K562 (cell line): ENCODE results near the gene TRAPPC12. TPM values are rescaled to one million over a fixed set of nuclear protein-coding genes. Genes with fewer than 3 reads are reported as not detected.
A peak's percentile ranks its signal among the peaks of the same experiment; 100 is the strongest.

Experiments used
- ATAC-seq: fragments of 200-7000 bp; cut with Tn5 transposase; 3 replicates; pipeline ENCODE4 v1.9.1; 2020; ENCODE audit warnings: moderate library complexity
- BruUV-seq: library from RNA; stranded (reverse); fragments of 400-500 nt; replicated peaks from 2 replicates; lab custom pipeline; 2021; lab: Mats Ljungman, UMichigan
- CTCF ChIA-PET: fragments of 300-600 bp; formaldehyde crosslinking; extraction: SDS; loops from one replicate; lab custom pipeline; 2021; ENCODE audit warnings: low intra/inter-chr PET ratio; lab: Yijun Ruan, JAX
- POLR2A ChIA-PET: fragments of 300-600, 350-650 bp; sonication (Branson Sonifier 250); formaldehyde crosslinking; extraction: SDS; loops from one replicate; lab custom pipeline; 2021; ENCODE audit warnings: antibody characterized with exemption, inconsistent platforms; lab: Yijun Ruan, JAX
- DNase-seq, 4 experiments: peaks; one replicate each; pipeline versions ENCODE4 v3.0.0 to v3.0.0-alpha.2; 2011 to 2018; ENCODE audit warnings: low spot score in 3 of 4, mixed read lengths in 3 of 4; ENCODE audit errors: extremely low read depth in 1 of 4
- FAIRE-seq: peaks from 2 replicates; lab custom pipeline; 2011; peaks lifted over from hg19 to GRCh38; lab: Jason Lieb, UNC
- H2AFZ ChIP-seq: 2 replicates; pipeline ENCODE4 v1.6.0; 2011; ENCODE audit warnings: low read depth, low read length, control low read depth, inconsistent platforms
- H3K27ac ChIP-seq: fragments of 200-600 bp; 3 replicates; pipeline ENCODE4 v1.8.0; 2011; ENCODE audit warnings: low read depth, mild to moderate bottlenecking, control low read depth, inconsistent platforms, low read length, moderate library complexity, mixed read lengths; ENCODE audit errors: extremely low read depth
- H3K27me3 ChIP-seq, 2 experiments: fragments of 300-600 bp in 1 of 2; 2 replicates in 1 of 2; 3 replicates in 1 of 2; pipeline versions ENCODE4 v1.6.0 to v1.8.0; 2011; ENCODE audit warnings: inconsistent platforms in 2 of 2, low read length in 2 of 2, mild to moderate bottlenecking in 1 of 2, mixed read lengths in 1 of 2, moderate library complexity in 1 of 2; ENCODE audit not compliant: control insufficient read depth in 2 of 2, insufficient read depth in 2 of 2
- H3K36me3 ChIP-seq: fragments of 300-600 bp; 3 replicates; pipeline ENCODE4 v1.8.0; 2011; ENCODE audit warnings: mild to moderate bottlenecking, low read length, inconsistent platforms; ENCODE audit not compliant: control insufficient read depth, insufficient read depth
- H3K4me1 ChIP-seq, 2 experiments: fragments of 200-600 bp in 1 of 2; replicated peaks in 1 of 2; 2 replicates in 1 of 2; 3 replicates in 1 of 2; pipeline versions ENCODE4 v1.5.1 to v1.8.0; 2011; ENCODE audit warnings: inconsistent platforms in 2 of 2, low read length in 2 of 2, mild to moderate bottlenecking in 1 of 2, mixed read lengths in 1 of 2, moderate library complexity in 1 of 2; ENCODE audit not compliant: control insufficient read depth in 2 of 2, insufficient read depth in 2 of 2
- H3K4me2 ChIP-seq: 2 replicates; pipeline ENCODE4 v1.6.1; 2011; ENCODE audit warnings: low read length, control low read depth, inconsistent platforms, mixed read lengths; ENCODE audit not compliant: insufficient read depth
- H3K4me3 ChIP-seq: fragments of 200-600 bp; sonication (generic), shearing (Covaris generic); 2 replicates; pipeline ENCODE4 v1.5.1; 2016; ENCODE audit warnings: control low read depth, inconsistent platforms
- H3K79me2 ChIP-seq: fragments of 200-600 bp; 3 replicates; pipeline ENCODE4 v1.8.0; 2011; ENCODE audit warnings: low read length, inconsistent platforms; ENCODE audit not compliant: control insufficient read depth, insufficient read depth
- H3K9ac ChIP-seq, 2 experiments: 2 replicates each; pipeline versions ENCODE4 v1.6.0 to v1.6.1; 2011; ENCODE audit warnings: low read depth in 2 of 2, low read length in 2 of 2, control low read depth in 1 of 2, inconsistent platforms in 1 of 2, mild to moderate bottlenecking in 1 of 2, mixed read lengths in 1 of 2; ENCODE audit not compliant: insufficient read depth in 1 of 2
- H3K9me1 ChIP-seq: one replicate; pipeline ENCODE4 v1.6.0; 2011; ENCODE audit warnings: inconsistent platforms, mild to moderate bottlenecking, low read length, moderate library complexity; ENCODE audit not compliant: control insufficient read depth, insufficient read depth
- H3K9me3 ChIP-seq: replicated peaks from 2 replicates; pipeline ENCODE4 v1.5.1; 2011; ENCODE audit warnings: low read depth, low read length, inconsistent platforms; ENCODE audit not compliant: control insufficient read depth, insufficient read depth
- H4K20me1 ChIP-seq: replicated peaks from 2 replicates; pipeline ENCODE4 v1.6.1; 2011; ENCODE audit warnings: low read length, inconsistent platforms, mixed read lengths; ENCODE audit not compliant: control insufficient read depth, insufficient read depth
- CCAR2 ChIP-seq: fragments of 200-400 bp; formaldehyde crosslinking; IDR thresholded peaks from 2 replicates; pipeline ENCODE4 v1.6.1; 2017; ENCODE audit warnings: mild to moderate bottlenecking, low read depth, low read length
- CREB1 ChIP-seq, 2 experiments: sonication (generic) in 1 of 2; formaldehyde crosslinking in 1 of 2; IDR thresholded peaks; 2 replicates each; pipeline versions ENCODE4 v1.6.1 to v1.8.0; 2012 to 2022; ENCODE audit warnings: inconsistent platforms in 1 of 2, mild to moderate bottlenecking in 1 of 2, missing genetic modification reagents in 1 of 2, moderate library complexity in 1 of 2
- DMBX1 ChIP-seq: fragments of 250-450 bp; sonication (Bioruptor Pico); IDR thresholded peaks from 2 replicates; pipeline ENCODE4 v1.8.0; 2022; ENCODE audit warnings: inconsistent platforms, mild to moderate bottlenecking, moderate library complexity, borderline replicate concordance
- HMGN3 ChIP-seq: IDR thresholded peaks from 2 replicates; pipeline ENCODE4 v1.6.1; 2011; ENCODE audit warnings: borderline replicate concordance, low read depth, mild to moderate bottlenecking, mixed read lengths, low read length; ENCODE audit not compliant: insufficient read length; ENCODE audit errors: extremely low read depth
- MEIS2 ChIP-seq: fragments of 450-650 bp; IDR thresholded peaks from 2 replicates; pipeline ENCODE4 v1.6.1; 2014; ENCODE audit warnings: mild to moderate bottlenecking; ENCODE audit not compliant: partially characterized antibody
- MTA3 ChIP-seq: fragments of 450-650 bp; formaldehyde crosslinking; IDR thresholded peaks from 2 replicates; pipeline ENCODE4 v1.6.1; 2017; ENCODE audit warnings: mild to moderate bottlenecking, borderline replicate concordance
- SMAD3 ChIP-seq: fragments of 450-650 bp; formaldehyde crosslinking; conservative IDR thresholded peaks from 2 replicates; pipeline ENCODE4 v1.4.0; 2020; ENCODE audit warnings: mild to moderate bottlenecking
- ZNF75A ChIP-seq: fragments of 450-650 bp; formaldehyde crosslinking; IDR thresholded peaks from 2 replicates; pipeline ENCODE4 v1.4.0; 2020; ENCODE audit warnings: mild to moderate bottlenecking
- whole genome bisulfite sequencing: fragments of 100-300 bp; shearing (Covaris generic); methylation state at CpG from one replicate; pipeline ENCODE4 v1.1.6; 2016; ENCODE audit warnings: low coverage, mixed read lengths; ENCODE audit not compliant: insufficient coverage; ENCODE audit errors: missing lambda C conversion rate; 5-methylcytosine and 5-hydroxymethylcytosine counted together
- in situ Hi-C: fragments of 300-500 bp; cut with MboI; formaldehyde crosslinking; loops from 4 replicates; pipeline ENCODE4 v1.15.0; 2018; ENCODE audit warnings: inconsistent platforms, mixed read lengths
- intact Hi-C: fragments of 100-400 bp; cut with micrococcal nuclease; formaldehyde crosslinking; loops from 2 replicates; pipeline ENCODE4 v1.14.2; 2022
- polyA plus RNA-seq, 8 experiments: library from polyadenylated mRNA; depleted of rRNA in 4 of 8; stranded (reverse) in 5 of 8; unstranded in 3 of 8; fragments of >200 nt; fragmentation: Nextera tagmentation in 2 of 8; fragmentation: Illumina TruSeq in 1 of 8; extraction: Ambion mirVana in 2 of 8; extraction: Trizol in 1 of 8; gene quantifications; 2 replicates each; pipeline versions ENCODE4 v1.2.1 to v1.2.3, GENCODE V29; 2011 to 2014; ENCODE audit warnings: inconsistent platforms in 1 of 8, missing spikeins in 1 of 8
- total RNA-seq, 7 experiments: library from RNA; depleted of rRNA in 6 of 7; stranded (reverse); fragments of >200 nt in 6 of 7; fragmentation: Illumina TruSeq in 2 of 7; extraction: Trizol in 2 of 7; gene quantifications; 2 replicates each; pipeline versions ENCODE4 v1.2.1 to v1.2.3, GENCODE V29; 2011 to 2021; ENCODE audit warnings: low replicate concordance in 1 of 7
- TF ChIP-seq, protein P1 (sequence below): fragments of 450-650 bp; IDR thresholded peaks from 2 replicates; pipeline ENCODE4 v1.7.1; 2018; ENCODE audit warnings: mild to moderate bottlenecking, low read depth; ENCODE audit not compliant: partially characterized antibody

The TRAPPC12 gene
- total and polyA plus RNA-seq, 9 of the 15 experiments (the other 6 are each of a cell fraction or from before 2014, with no cell fraction given) = 8.0 to 75.2 (median 39.1) TPM

GRCh38 chr2:3430740-3431490 is 51.4 kb downstream of the TRAPPC12 start:
- CTCF ChIA-PET = no interaction called here
- ATAC-seq (no peak; the same call in 2 of the 3 replicates), FAIRE-seq (no peak), DNase-seq (no peak)
- Histone ChIP-seq H3K4me1 (peaks cover 4 to 6% of the 10 kb centered on the region in 2 experiments; a peak in 3 of 5 replicates), H2AFZ (no peak overlapping the region), H3K79me2 (no peaks in the 10 kb centered on the region), H3K27ac (no peak overlapping the region), H3K4me3 (no peak overlapping the region), H3K9me1 (no peaks in the 10 kb centered on the region), H3K9me3 (no peaks in the 10 kb centered on the region), H3K36me3 (peaks cover 72% of the 10 kb centered on the region; the same call in 2 of the 3 replicates), H3K9ac (0 out of 4 replicates have a peak overlapping the region, but pooled peaks of 1 of the 2 experiments have one; percentile 12), H4K20me1 (no peaks in the 10 kb centered on the region; the same call in 1 of the 2 replicates), H3K4me2 (no peak overlapping the region), H3K27me3 (no peaks in the 10 kb centered on the region)
- WGBS = 85% methylated on average over 20 of the region's 20 CpGs
- in situ Hi-C loops (no loop called here), intact Hi-C loops (no loop called here)
- no TSS peak for BruUV-seq
- POLR2A ChIA-PET = no interaction called here
- no peak for TF ChIP-seq ZNF75A (CRISPR knock-in tag)
- no peak for TF ChIP-seq CCAR2
- TF ChIP-seq DMBX1 (CRISPR knock-in tag) = no peak
- TF ChIP-seq MTA3 = no peak
- TF ChIP-seq MEIS2 = no peak
- no peak for TF ChIP-seq CREB1 (IDR thresholded peaks at IDR 0.05)
- TF ChIP-seq CREB1 (CRISPR knock-in tag; IDR thresholded peaks at IDR 0.05) = no peak
- no peak for TF ChIP-seq SMAD3 (CRISPR knock-in tag)
- TF ChIP-seq, protein P1, sequence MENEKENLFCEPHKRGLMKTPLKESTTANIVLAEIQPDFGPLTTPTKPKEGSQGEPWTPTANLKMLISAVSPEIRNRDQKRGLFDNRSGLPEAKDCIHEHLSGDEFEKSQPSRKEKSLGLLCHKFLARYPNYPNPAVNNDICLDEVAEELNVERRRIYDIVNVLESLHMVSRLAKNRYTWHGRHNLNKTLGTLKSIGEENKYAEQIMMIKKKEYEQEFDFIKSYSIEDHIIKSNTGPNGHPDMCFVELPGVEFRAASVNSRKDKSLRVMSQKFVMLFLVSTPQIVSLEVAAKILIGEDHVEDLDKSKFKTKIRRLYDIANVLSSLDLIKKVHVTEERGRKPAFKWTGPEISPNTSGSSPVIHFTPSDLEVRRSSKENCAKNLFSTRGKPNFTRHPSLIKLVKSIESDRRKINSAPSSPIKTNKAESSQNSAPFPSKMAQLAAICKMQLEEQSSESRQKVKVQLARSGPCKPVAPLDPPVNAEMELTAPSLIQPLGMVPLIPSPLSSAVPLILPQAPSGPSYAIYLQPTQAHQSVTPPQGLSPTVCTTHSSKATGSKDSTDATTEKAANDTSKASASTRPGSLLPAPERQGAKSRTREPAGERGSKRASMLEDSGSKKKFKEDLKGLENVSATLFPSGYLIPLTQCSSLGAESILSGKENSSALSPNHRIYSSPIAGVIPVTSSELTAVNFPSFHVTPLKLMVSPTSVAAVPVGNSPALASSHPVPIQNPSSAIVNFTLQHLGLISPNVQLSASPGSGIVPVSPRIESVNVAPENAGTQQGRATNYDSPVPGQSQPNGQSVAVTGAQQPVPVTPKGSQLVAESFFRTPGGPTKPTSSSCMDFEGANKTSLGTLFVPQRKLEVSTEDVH = no peak
- no peak for TF ChIP-seq HMGN3
